ENCODE measurements around the gene TAF4. TPM values are rescaled to one million over a fixed set of nuclear protein-coding genes. Genes with fewer than 3 reads are reported as not detected.
"Not testable (repeated sequence)": the region's sequence is repeated elsewhere in the genome, so short reads cannot be mapped to it uniquely, and the experiment has no call there.

Gene TAF4
- total RNA-seq, 2 donors from 2014 or later: 12.7 to 29.0 TPM

GRCh38 chr20:62087632-62088031 lies 22.0 kb upstream of the TAF4 start:
- intact Hi-C loops (cut with DNase I): no loop called here
- Histone ChIP-seq H3K9me3 (no peaks in the 10 kb centered on the region), H3K27ac (no peak overlapping the region), H3K27me3 (no peaks in the 10 kb centered on the region), H3K4me1 (no peaks in the 10 kb centered on the region), H3K36me3 (replicated peaks in 1 of 2; ENCODE audit: insufficient read depth in 1 of 2, low read depth in 2 of 2) (no peaks in the 10 kb centered on the region), H3K4me3 (no peak overlapping the region)
- 86 to 88% methylated on average over 17 of the region's 17 CpGs for WGBS, 2 donors
- DNase-seq (no peak), ATAC-seq (no peak)
- TF ChIP-seq POLR2A (IDR thresholded peaks at IDR 0.05) (no peak), CTCF (IDR thresholded peaks at IDR 0.05) (no peak)

- H3K9me3 ChIP-seq: no peaks in the 10 kb centered on the region
- TF ChIP-seq POLR2A (IDR thresholded peaks at IDR 0.05) (no peak), CTCF (IDR thresholded peaks at IDR 0.05) (no peak)
- peak in 2 of 4 donors; percentile 19 to 26 for DNase-seq
- no peak overlapping the region for H3K4me3 ChIP-seq
- no peak overlapping the region for H3K27ac ChIP-seq
- ATAC-seq: no peak
- no peaks in the 10 kb centered on the region for H3K4me1 ChIP-seq
- intact Hi-C loops (cut with DNase I): no loop called here
- WGBS, 2 donors: 24 to 34% methylated on average over 11 of the region's 11 CpGs
- H3K36me3 ChIP-seq (replicated peaks in 1 of 2; ENCODE audit: insufficient read depth in 1 of 2, low read depth in 2 of 2): no peaks in the 10 kb centered on the region
- no peaks in the 10 kb centered on the region for H3K27me3 ChIP-seq
Measured at GRCh38 chr20:62087227-62087626, 21.5 kb upstream of the TAF4 start.

- Histone ChIP-seq H3K36me3 (replicated peaks in 1 of 2; ENCODE audit: insufficient read depth in 1 of 2, low read depth in 2 of 2) (no peaks in the 10 kb centered on the region), H3K27ac (no peak overlapping the region), H3K4me3 (no peak overlapping the region), H3K4me1 (no peaks in the 10 kb centered on the region), H3K27me3 (no peaks in the 10 kb centered on the region), H3K9me3 (no peaks in the 10 kb centered on the region)
- TF ChIP-seq POLR2A (IDR thresholded peaks at IDR 0.05) (no peak), CTCF (IDR thresholded peaks at IDR 0.05) (no peak)
- no peak for ATAC-seq
- WGBS, 2 donors: 74 to 79% methylated on average over 9 of the region's 9 CpGs
- DNase-seq: no peak
- intact Hi-C loops (cut with DNase I): no loop called here
Measured at GRCh38 chr20:62085206-62085605, 19.5 kb upstream of the TAF4 start.

GRCh38 chr20:62084224-62084623 lies 18.5 kb upstream of the TAF4 start:
- H3K4me1 ChIP-seq; H3K36me3 ChIP-seq (replicated peaks in 1 of 2; ENCODE audit: insufficient read depth in 1 of 2, low read depth in 2 of 2); DNase-seq; ATAC-seq; H3K4me3 ChIP-seq; intact Hi-C loops (cut with DNase I); H3K27me3 ChIP-seq; H3K9me3 ChIP-seq; H3K27ac ChIP-seq: not testable (repeated sequence)
- WGBS, 2 donors: 92 to 94% methylated on average over 9 of the region's 9 CpGs

- DNase-seq: no peak
- 63 to 73% methylated on average over 5 of the region's 5 CpGs for WGBS, 2 donors
Measured at GRCh38 chr20:62083312-62083711, 17.6 kb upstream of the TAF4 start.

More at GRCh38 chr20:62083312-62083711, 17.6 kb upstream of the TAF4 start:
- no peak for ATAC-seq
- Histone ChIP-seq H3K27me3 (no peaks in the 10 kb centered on the region), H3K4me1 (no peaks in the 10 kb centered on the region), H3K4me3 (no peak overlapping the region), H3K9me3 (peaks cover 0 to 4% (median 0%) of the 10 kb centered on the region in 3 donors), H3K36me3 (replicated peaks in 1 of 2; ENCODE audit: insufficient read depth in 1 of 2, low read depth in 2 of 2) (no peaks in the 10 kb centered on the region), H3K27ac (no peak overlapping the region)
- no peak for TF ChIP-seq CTCF (IDR thresholded peaks at IDR 0.05)
- no peak for TF ChIP-seq POLR2A (IDR thresholded peaks at IDR 0.05)
- intact Hi-C loops (cut with DNase I): no loop called here

All from body of pancreas (tissue), 4 donors.